Body of pancreas (tissue), 4 donors: ENCODE results near the gene GPR176.

Experiments used
- POLR2A ChIP-seq, 3 donors: fragments of 450-650 bp; IDR thresholded peaks; one replicate each; pipeline ENCODE4 v1.6.1; 2016; ENCODE audit warnings: antibody characterized with exemption in 3 of 3, mild to moderate bottlenecking in 2 of 3
- TF ChIP-seq, protein P1 (sequence below), 7 experiments: fragments of 450-650 bp in 4 of 7; fragments of 200-600 bp in 3 of 7; sonication (generic) in 3 of 7; IDR thresholded peaks; one replicate each; pipeline ENCODE4 v1.5.1; 2016 to 2019; ENCODE audit warnings: antibody characterized with exemption in 7 of 7

DNA sequence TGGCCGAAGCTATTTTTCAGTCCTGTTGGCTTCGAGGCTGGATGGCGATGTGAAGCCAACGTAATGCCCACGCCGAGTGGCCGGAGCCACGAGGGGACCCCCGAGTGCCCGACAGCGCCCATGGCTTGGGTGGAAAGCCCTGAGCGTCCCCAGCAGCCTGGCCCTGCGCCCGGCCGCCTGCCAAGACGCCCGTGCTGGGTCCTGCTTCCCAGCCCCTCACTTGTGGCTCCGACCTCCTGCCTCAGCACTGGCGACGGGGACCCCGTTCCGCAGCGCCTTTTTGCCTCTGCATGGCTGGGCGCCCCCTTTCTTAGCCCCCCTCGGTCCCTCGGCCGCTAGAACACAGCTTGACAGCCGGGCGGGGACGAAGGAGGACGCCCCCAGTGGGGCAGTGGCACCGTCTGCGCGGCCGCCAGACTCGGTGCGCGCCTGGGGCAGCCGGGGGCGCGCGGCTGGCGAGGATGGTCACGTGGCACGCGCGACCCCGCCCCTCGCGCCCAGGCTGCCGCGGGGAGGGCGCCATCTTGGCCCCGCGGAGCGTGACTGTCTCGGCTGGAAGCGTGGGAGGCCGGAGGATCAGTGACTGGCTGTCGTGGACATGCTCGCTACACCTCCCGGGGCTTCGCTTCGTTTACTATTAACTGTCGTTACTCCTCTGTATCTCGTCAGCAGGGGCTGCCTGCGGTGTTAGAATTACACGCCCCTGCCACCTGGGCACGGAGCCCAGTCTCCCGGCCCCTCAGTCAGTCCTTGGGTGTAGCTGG, 626 bp upstream of the GPR176 start:
- peak; percentile 31 to 51 (median 32) for TF ChIP-seq POLR2A (IDR thresholded peaks at IDR 0.05)
- TF ChIP-seq, protein P1, sequence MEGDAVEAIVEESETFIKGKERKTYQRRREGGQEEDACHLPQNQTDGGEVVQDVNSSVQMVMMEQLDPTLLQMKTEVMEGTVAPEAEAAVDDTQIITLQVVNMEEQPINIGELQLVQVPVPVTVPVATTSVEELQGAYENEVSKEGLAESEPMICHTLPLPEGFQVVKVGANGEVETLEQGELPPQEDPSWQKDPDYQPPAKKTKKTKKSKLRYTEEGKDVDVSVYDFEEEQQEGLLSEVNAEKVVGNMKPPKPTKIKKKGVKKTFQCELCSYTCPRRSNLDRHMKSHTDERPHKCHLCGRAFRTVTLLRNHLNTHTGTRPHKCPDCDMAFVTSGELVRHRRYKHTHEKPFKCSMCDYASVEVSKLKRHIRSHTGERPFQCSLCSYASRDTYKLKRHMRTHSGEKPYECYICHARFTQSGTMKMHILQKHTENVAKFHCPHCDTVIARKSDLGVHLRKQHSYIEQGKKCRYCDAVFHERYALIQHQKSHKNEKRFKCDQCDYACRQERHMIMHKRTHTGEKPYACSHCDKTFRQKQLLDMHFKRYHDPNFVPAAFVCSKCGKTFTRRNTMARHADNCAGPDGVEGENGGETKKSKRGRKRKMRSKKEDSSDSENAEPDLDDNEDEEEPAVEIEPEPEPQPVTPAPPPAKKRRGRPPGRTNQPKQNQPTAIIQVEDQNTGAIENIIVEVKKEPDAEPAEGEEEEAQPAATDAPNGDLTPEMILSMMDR (IDR thresholded peaks at IDR 0.05), result peak in 1 of 7 experiments; percentile 30
